ENCODE results near the gene CNGA3. TPM values are rescaled to one million over a fixed set of nuclear protein-coding genes. Genes with fewer than 3 reads are reported as not detected.

The CNGA3 gene
- total RNA-seq, 6 experiments from 2014 or later = not detected

DNA sequence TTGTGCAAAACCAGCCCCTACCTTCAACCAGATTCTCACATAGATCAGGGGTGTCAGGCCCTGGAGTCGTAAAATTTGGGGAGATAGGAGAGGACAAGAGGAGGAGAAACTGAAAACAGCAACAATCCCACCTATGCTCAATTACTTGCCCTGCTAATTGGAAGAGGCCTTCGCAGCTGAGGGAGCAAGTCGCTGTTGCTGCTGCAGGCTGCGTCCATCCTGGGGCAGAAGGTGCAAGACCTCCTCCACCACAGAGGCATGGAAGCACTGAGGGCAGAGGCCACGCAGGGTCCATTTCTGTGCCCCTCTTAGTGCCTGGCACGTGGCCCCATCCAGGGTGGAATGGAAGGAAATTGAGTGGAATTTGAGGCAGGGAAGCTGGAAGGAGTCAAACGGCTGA lies 36.5 kb downstream of the CNGA3 start:
- no peak for TF ChIP-seq POLR2A (IDR thresholded peaks at IDR 0.05)
- TF ChIP-seq, protein P1, sequence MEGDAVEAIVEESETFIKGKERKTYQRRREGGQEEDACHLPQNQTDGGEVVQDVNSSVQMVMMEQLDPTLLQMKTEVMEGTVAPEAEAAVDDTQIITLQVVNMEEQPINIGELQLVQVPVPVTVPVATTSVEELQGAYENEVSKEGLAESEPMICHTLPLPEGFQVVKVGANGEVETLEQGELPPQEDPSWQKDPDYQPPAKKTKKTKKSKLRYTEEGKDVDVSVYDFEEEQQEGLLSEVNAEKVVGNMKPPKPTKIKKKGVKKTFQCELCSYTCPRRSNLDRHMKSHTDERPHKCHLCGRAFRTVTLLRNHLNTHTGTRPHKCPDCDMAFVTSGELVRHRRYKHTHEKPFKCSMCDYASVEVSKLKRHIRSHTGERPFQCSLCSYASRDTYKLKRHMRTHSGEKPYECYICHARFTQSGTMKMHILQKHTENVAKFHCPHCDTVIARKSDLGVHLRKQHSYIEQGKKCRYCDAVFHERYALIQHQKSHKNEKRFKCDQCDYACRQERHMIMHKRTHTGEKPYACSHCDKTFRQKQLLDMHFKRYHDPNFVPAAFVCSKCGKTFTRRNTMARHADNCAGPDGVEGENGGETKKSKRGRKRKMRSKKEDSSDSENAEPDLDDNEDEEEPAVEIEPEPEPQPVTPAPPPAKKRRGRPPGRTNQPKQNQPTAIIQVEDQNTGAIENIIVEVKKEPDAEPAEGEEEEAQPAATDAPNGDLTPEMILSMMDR (IDR thresholded peaks at IDR 0.05) = no peak
- WGBS (ENCODE audit: insufficient coverage, low coverage, low lambda C conversion rate, missing lambda C conversion rate) = 70% methylated on average over 4 of the region's 7 CpGs
- intact Hi-C loops (cut with DNase I) = loop anchor here in 1 of 2 donors (10.0 kb wide), 2 partner anchors 578 to 648 kb away; no protein-coding TSS in a partner anchor

DNA sequence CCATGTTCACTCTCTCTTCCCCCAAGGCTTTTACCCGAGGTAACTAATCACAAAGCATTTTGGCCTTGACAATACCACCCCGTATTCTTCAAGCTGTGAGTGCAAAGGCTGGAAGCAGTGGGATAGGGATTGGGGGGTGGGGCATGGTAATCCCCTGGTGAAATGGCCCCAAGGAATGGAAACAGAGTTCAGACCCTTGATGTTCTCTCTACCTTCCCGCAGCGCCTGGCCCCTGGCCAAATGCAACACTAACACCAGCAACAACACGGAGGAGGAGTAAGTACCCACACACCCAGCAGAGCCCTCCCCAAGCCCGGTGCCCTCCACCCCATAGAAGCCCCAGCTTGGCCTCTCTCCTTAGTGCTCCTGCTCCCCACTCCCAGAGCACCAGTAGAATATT lies 36.9 kb downstream of the CNGA3 start:
- H3K9me3 ChIP-seq = no peaks in the 10 kb centered on the region
- intact Hi-C loops (cut with DNase I) = loop anchor here in 1 of 2 donors (10.0 kb wide), 2 partner anchors 578 to 648 kb away; no protein-coding TSS in a partner anchor
- H3K4me3 ChIP-seq = no peak overlapping the region
- WGBS (ENCODE audit: insufficient coverage, low coverage, low lambda C conversion rate, missing lambda C conversion rate) = 52% methylated on average over 5 of the region's 6 CpGs
- no peaks in the 10 kb centered on the region for H3K4me1 ChIP-seq
- ATAC-seq (no peak), DNase-seq (no peak)
- no peak overlapping the region for H3K27ac ChIP-seq
- no peaks in the 10 kb centered on the region for H3K27me3 ChIP-seq
- TF ChIP-seq, protein P1 (IDR thresholded peaks at IDR 0.05) = no peak
- no peak for TF ChIP-seq POLR2A (IDR thresholded peaks at IDR 0.05)
- no peaks in the 10 kb centered on the region for H3K36me3 ChIP-seq

More for the DNA sequence above, 36.5 kb downstream of the CNGA3 start:
- no peaks in the 10 kb centered on the region for H3K9me3 ChIP-seq
- ATAC-seq = no peak
- H3K4me3 ChIP-seq = no peak overlapping the region
- H3K4me1 ChIP-seq = no peaks in the 10 kb centered on the region
- no peaks in the 10 kb centered on the region for H3K27me3 ChIP-seq
- H3K27ac ChIP-seq = no peak overlapping the region
- no peaks in the 10 kb centered on the region for H3K36me3 ChIP-seq
- no peak for DNase-seq

DNA sequence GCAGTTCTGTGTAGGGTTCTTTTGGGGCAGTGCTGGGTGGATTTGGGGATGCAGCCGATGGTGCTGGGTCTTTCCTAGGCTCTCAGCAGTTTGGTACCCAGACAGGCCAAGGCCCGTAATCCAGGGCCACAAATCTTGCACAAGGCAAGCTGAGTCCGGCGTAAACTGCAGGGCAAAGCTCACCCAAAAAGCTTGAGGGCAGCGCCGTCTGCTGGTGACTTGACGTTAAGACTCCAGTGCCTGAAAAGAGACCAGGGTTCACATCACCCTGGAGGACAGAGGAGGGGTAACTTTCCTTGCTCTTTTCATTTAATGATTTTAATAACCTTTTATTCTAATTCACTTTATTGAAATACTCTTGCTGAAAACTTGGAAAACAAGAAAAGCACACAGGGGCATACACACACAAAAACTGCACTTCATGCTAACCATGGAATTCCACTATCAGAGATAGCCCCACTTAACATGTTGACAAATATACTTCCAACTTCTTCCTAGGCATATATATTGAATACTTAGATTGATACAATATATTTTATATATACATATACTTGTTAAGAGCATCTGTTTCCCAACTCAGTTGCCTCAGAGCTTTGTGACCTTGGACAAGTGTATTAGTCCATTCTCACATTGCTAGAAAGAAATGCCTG lies 38.9 kb downstream of the CNGA3 start:
- TF ChIP-seq, protein P1 (IDR thresholded peaks at IDR 0.05) = peak; percentile 96 to 98 (median 96)
- TF ChIP-seq POLR2A (IDR thresholded peaks at IDR 0.05) = no peak
- no peak overlapping the region for H3K4me3 ChIP-seq
- H3K4me1 ChIP-seq = no peaks in the 10 kb centered on the region
- ATAC-seq = peak; percentile 94 to 100 (median 97)
- intact Hi-C loops (cut with DNase I) = loop anchor here in 1 of 2 donors (10.0 kb wide), 2 partner anchors 580 to 650 kb away; no protein-coding TSS in a partner anchor
- DNase-seq = peak; percentile 76 to 82 (median 79)
- no peaks in the 10 kb centered on the region for H3K9me3 ChIP-seq
- H3K27me3 ChIP-seq = no peaks in the 10 kb centered on the region
- WGBS (ENCODE audit: insufficient coverage, low coverage, low lambda C conversion rate, missing lambda C conversion rate) = 0% methylated on average over 7 of the region's 7 CpGs
- no peak overlapping the region for H3K27ac ChIP-seq
- no peaks in the 10 kb centered on the region for H3K36me3 ChIP-seq

GRCh38 chr2:98387478-98387877 lies 41.2 kb downstream of the CNGA3 start:
- H3K27ac ChIP-seq = no peak overlapping the region
- TF ChIP-seq POLR2A (IDR thresholded peaks at IDR 0.05) = no peak
- TF ChIP-seq, protein P1 (IDR thresholded peaks at IDR 0.05) = no peak
- H3K36me3 ChIP-seq = no peaks in the 10 kb centered on the region
- no peaks in the 10 kb centered on the region for H3K9me3 ChIP-seq
- no peaks in the 10 kb centered on the region for H3K27me3 ChIP-seq
- no peak for ATAC-seq
- intact Hi-C loops (cut with DNase I) = loop anchor here in 1 of 2 donors (10.0 kb wide), 2 partner anchors 583 to 653 kb away; no protein-coding TSS in a partner anchor
- H3K4me1 ChIP-seq = no peaks in the 10 kb centered on the region
- DNase-seq = no peak
- WGBS (ENCODE audit: insufficient coverage, low coverage, low lambda C conversion rate, missing lambda C conversion rate) = 89% methylated on average over 15 of the region's 16 CpGs
- no peak overlapping the region for H3K4me3 ChIP-seq
